DND-41 (cell line): ENCODE results near the gene R3HCC1L.

Experiments used
- ATAC-seq: fragments of 200-7000 bp; cut with Tn5 transposase; 3 replicates; pipeline ENCODE4 v1.9.1; 2021; ENCODE audit warnings: low read depth; ENCODE audit not compliant: insufficient read depth
- DNase-seq: peaks from one replicate; pipeline ENCODE4 v3.0.0-alpha.2; 2020
- H2AFZ ChIP-seq: 2 replicates; pipeline ENCODE4 v1.6.0; 2012; ENCODE audit warnings: low read depth, low read length
- H3K27ac ChIP-seq: 2 replicates; pipeline ENCODE4 v1.5.1; 2012; ENCODE audit warnings: low read length, inconsistent platforms
- H3K27me3 ChIP-seq: fragments of 200-600 bp; sonication (generic); 2 replicates; pipeline ENCODE4 v1.6.0; 2012; ENCODE audit warnings: low read length, mild to moderate bottlenecking, inconsistent platforms; ENCODE audit not compliant: insufficient read depth, poor library complexity
- H3K36me3 ChIP-seq: 2 replicates; pipeline ENCODE4 v1.5.1; 2012; ENCODE audit warnings: low read length, inconsistent platforms; ENCODE audit not compliant: insufficient read depth
- H3K4me1 ChIP-seq: 2 replicates; pipeline ENCODE4 v1.5.1; 2012; ENCODE audit warnings: mild to moderate bottlenecking, low read length; ENCODE audit not compliant: insufficient read depth
- H3K4me2 ChIP-seq: 2 replicates; pipeline ENCODE4 v1.6.0; 2012; ENCODE audit warnings: mild to moderate bottlenecking, moderate library complexity, low read length, inconsistent platforms; ENCODE audit not compliant: insufficient read depth
- H3K4me3 ChIP-seq, 2 experiments: fragments of 200-600 bp in 1 of 2; shearing (Covaris generic) in 1 of 2; 2 replicates each; pipeline ENCODE4 v1.5.1; 2012 to 2016; ENCODE audit warnings: inconsistent platforms in 2 of 2, low read length in 2 of 2, mild to moderate bottlenecking in 2 of 2, low read depth in 1 of 2, moderate library complexity in 1 of 2
- H3K79me2 ChIP-seq: 2 replicates; pipeline ENCODE4 v1.6.0; 2012; ENCODE audit warnings: low read length, inconsistent platforms; ENCODE audit not compliant: insufficient read depth
- H3K9ac ChIP-seq: 2 replicates; pipeline ENCODE4 v1.6.0; 2012; ENCODE audit warnings: low read depth, mild to moderate bottlenecking, inconsistent platforms, low read length, moderate library complexity
- H3K9me3 ChIP-seq: 2 replicates; pipeline ENCODE4 v1.5.1; 2012; ENCODE audit warnings: low read length, moderate library complexity, mild to moderate bottlenecking, inconsistent platforms; ENCODE audit not compliant: insufficient read depth, severe bottlenecking
- H4K20me1 ChIP-seq: 2 replicates; pipeline ENCODE4 v1.6.0; 2012; ENCODE audit warnings: low read length; ENCODE audit not compliant: insufficient read depth
- EZH2 ChIP-seq: IDR thresholded peaks from 3 replicates; pipeline ENCODE4 v1.6.1; 2012; ENCODE audit warnings: borderline replicate concordance, low read depth, mild to moderate bottlenecking, moderate library complexity, low read length, inconsistent platforms; ENCODE audit not compliant: severe bottlenecking
- TF ChIP-seq, protein P1 (sequence below): IDR thresholded peaks from 2 replicates; pipeline ENCODE4 v1.5.1; 2012; ENCODE audit warnings: borderline replicate concordance, low read length, moderate library complexity, mild to moderate bottlenecking; ENCODE audit not compliant: poor library complexity, severe bottlenecking; ENCODE audit errors: extremely low read depth

Gene R3HCC1L

DNA sequence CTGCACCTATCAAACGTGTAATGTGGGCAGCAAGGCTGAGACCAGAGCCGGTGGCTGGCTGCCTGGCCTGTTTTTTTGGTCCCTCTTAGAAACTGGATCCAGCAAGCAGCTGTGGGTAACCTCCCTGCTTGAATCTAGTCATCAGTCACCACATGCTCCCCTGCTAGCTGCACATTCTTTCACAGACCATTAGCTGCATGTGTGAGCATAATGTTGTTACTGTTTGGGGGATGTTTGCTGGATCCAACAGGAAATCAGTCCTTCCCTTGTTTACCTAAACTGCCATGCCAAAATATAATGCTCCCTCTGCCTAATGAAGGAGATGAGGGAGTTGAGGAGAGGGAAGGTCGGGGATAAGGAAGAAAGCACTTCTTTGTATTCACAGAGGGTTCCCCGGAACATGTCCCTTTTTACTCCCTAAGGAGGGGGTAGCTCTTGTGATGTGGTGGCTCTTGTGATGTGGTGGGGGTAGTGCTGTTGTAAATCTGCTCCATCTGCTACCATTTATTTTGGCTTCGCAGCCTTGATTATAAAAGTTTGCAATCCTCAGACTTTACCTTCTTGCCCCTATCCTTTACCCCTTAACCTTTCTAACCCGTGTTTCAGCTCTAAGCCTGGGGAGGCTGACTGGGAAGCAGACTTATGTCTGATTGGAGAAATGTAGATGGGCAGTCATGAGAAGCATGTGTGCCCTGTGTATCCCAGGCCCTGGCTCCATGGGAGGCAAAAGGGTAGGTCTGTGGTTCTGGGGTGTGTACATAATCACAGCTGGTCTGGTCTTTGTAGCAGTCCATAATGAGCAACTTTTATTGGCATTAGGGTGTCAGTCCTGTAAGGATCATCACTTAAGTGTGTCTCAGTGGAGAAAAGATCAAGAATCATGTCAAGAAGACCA is 112.7 kb downstream of the R3HCC1L start:
- no peak overlapping the region for H3K4me2 ChIP-seq
- no peak overlapping the region for H3K9ac ChIP-seq
- no peaks in the 10 kb centered on the region for H4K20me1 ChIP-seq
- DNase-seq (peak; percentile 34), ATAC-seq (peak; percentile 72)
- TF ChIP-seq, protein P1, sequence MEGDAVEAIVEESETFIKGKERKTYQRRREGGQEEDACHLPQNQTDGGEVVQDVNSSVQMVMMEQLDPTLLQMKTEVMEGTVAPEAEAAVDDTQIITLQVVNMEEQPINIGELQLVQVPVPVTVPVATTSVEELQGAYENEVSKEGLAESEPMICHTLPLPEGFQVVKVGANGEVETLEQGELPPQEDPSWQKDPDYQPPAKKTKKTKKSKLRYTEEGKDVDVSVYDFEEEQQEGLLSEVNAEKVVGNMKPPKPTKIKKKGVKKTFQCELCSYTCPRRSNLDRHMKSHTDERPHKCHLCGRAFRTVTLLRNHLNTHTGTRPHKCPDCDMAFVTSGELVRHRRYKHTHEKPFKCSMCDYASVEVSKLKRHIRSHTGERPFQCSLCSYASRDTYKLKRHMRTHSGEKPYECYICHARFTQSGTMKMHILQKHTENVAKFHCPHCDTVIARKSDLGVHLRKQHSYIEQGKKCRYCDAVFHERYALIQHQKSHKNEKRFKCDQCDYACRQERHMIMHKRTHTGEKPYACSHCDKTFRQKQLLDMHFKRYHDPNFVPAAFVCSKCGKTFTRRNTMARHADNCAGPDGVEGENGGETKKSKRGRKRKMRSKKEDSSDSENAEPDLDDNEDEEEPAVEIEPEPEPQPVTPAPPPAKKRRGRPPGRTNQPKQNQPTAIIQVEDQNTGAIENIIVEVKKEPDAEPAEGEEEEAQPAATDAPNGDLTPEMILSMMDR: no peak
- no peak for TF ChIP-seq EZH2
- H3K27me3 ChIP-seq: no peaks in the 10 kb centered on the region
- H3K4me3 ChIP-seq: no peak overlapping the region
- no peak overlapping the region for H2AFZ ChIP-seq
- no peaks in the 10 kb centered on the region for H3K79me2 ChIP-seq
- no peaks in the 10 kb centered on the region for H3K4me1 ChIP-seq
- H3K9me3 ChIP-seq: no peaks in the 10 kb centered on the region
- peaks cover 79% of the 10 kb centered on the region for H3K36me3 ChIP-seq
- no peak overlapping the region; the same call in 1 of the 2 replicates for H3K27ac ChIP-seq

DNA sequence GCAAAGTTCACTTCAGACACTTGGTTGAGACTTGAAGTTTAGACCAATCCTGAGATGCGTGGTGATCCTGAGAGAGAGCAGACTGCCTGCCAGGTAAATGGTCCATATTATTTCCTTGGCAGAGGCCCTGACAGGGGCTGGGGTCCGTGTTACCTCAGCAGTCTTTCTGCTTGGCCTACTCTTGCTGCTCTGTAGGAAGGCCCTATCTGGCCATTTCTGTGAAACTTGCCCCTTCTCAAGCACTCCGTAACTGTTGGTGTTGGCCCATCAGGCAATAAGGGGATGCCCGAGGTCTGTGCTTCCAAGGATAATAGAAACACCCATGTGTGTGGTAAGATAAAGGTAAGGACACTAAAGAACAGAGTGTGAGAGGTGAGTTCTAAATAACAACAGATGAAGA is 113.6 kb downstream of the R3HCC1L start:
- H3K9me3 ChIP-seq: no peaks in the 10 kb centered on the region
- ATAC-seq (no peak), DNase-seq (no peak)
- H3K4me3 ChIP-seq: no peak overlapping the region
- no peak overlapping the region for H3K9ac ChIP-seq
- H3K4me1 ChIP-seq: no peaks in the 10 kb centered on the region
- H3K4me2 ChIP-seq: no peak overlapping the region
- no peak overlapping the region for H2AFZ ChIP-seq
- no peaks in the 10 kb centered on the region for H3K79me2 ChIP-seq
- no peaks in the 10 kb centered on the region for H3K27me3 ChIP-seq
- no peaks in the 10 kb centered on the region for H4K20me1 ChIP-seq
- TF ChIP-seq, protein P1: no peak
- TF ChIP-seq EZH2: no peak
- peaks cover 71% of the 10 kb centered on the region for H3K36me3 ChIP-seq
- H3K27ac ChIP-seq: no peak overlapping the region

DNA sequence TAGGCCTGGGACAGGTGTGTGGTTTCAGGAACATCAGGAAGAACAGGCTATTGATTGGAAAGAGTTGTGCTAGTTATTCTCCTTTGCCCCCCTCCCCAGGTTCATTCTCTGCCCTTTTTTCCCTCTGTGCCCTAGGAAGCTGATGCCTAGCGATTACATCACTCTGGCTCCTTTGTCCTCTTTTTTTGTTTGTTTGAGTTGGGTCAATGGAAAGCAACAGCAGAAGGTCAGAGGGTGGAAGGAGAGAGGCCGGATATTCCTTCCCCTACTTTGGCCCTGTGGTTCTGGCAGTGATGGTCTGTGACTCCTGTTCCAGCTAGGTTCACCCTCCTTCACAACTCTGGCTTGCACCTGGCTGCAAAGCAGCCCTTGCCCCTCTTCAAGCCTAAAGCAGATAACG is 114.7 kb downstream of the R3HCC1L start:
- DNase-seq (no peak), ATAC-seq (no peak)
- Histone ChIP-seq H3K27me3 (no peaks in the 10 kb centered on the region), H3K79me2 (no peaks in the 10 kb centered on the region), H3K4me1 (no peaks in the 10 kb centered on the region), H3K9ac (no peak overlapping the region), H3K27ac (no peak overlapping the region), H2AFZ (no peak overlapping the region), H3K4me3 (no peak overlapping the region), H3K36me3 (peaks cover 61% of the 10 kb centered on the region), H3K9me3 (no peaks in the 10 kb centered on the region), H4K20me1 (no peaks in the 10 kb centered on the region), H3K4me2 (no peak overlapping the region)
- TF ChIP-seq, protein P1: no peak
- TF ChIP-seq EZH2: no peak
